Progenitor cell of endocrine pancreas (in vitro differentiated cells): ENCODE results near the gene CCDC9B. TPM values are rescaled to one million over a fixed set of nuclear protein-coding genes. Genes with fewer than 3 reads are reported as not detected.

ENCODE experiments used
- DNase-seq: peaks from one replicate; pipeline ENCODE4 v3.0.0; 2021; ENCODE audit warnings: low spot score; ENCODE audit not compliant: unreplicated experiment
- H3K27ac Mint-ChIP-seq: 2 replicates; pipeline ENCODE4 v1.8.0; 2021; ENCODE audit warnings: mild to moderate bottlenecking, moderate library complexity, mixed read lengths
- H3K27me3 Mint-ChIP-seq: 2 replicates; pipeline ENCODE4 v1.8.0; 2021; ENCODE audit warnings: mixed read lengths
- H3K36me3 Mint-ChIP-seq: 2 replicates; pipeline ENCODE4 v1.8.0; 2022; ENCODE audit warnings: mixed read lengths; ENCODE audit not compliant: insufficient read depth
- H3K4me1 Mint-ChIP-seq: 2 replicates; pipeline ENCODE4 v1.8.0; 2021; ENCODE audit warnings: low read depth, mixed read lengths
- H3K4me3 Mint-ChIP-seq: 2 replicates; pipeline ENCODE4 v1.8.0; 2021; ENCODE audit warnings: low read depth, mild to moderate bottlenecking, moderate library complexity, mixed read lengths
- H3K9me3 Mint-ChIP-seq: 2 replicates; pipeline ENCODE4 v1.8.0; 2021; ENCODE audit warnings: low read depth, mixed read lengths
- CTCF ChIP-seq: fragments of 200-600 bp; sonication (generic); IDR thresholded peaks from one replicate; pipeline ENCODE4 v1.5.0; 2021; ENCODE audit warnings: antibody characterized with exemption, mild to moderate bottlenecking; ENCODE audit not compliant: unreplicated experiment
- total RNA-seq: library from RNA; stranded (reverse); gene quantifications from 2 replicates; pipeline ENCODE4 v1.2.1, GENCODE V29; 2021

CCDC9B gene
- total RNA-seq, 1 donor from 2014 or later, result 0.07 TPM

- peaks cover 66% of the 10 kb centered on the region for H3K27me3 Mint-ChIP-seq
- H3K27ac Mint-ChIP-seq, result no peak overlapping the region
- peaks cover 3% of the 10 kb centered on the region for H3K4me1 Mint-ChIP-seq
- H3K36me3 Mint-ChIP-seq, result no peaks in the 10 kb centered on the region
- DNase-seq, result no peak
- peaks cover 3% of the 10 kb centered on the region for H3K9me3 Mint-ChIP-seq
- TF ChIP-seq CTCF, result no peak
- H3K4me3 Mint-ChIP-seq, result no peak overlapping the region
Measured at GRCh38 chr15:40295877-40296560, 44.7 kb downstream of the CCDC9B start.

DNA sequence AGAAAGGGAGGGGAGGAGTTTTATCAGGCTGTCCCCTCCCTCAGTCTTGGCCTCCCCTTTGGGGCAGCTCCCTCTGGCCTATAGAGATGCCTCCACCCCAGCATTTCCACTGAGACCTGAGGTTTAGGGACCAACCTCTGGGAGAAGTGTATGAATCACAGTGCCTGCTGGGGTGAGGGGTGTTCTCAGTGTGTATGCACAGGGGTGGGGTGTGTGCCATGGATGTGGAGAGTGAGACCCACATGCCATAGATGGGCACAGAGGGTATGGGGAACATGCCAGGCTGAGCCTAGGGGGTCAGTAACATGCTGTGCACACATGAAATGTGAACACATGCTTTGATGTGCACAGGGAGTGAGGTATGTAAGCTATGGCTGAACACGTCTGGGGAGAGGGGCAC is 45.4 kb downstream of the CCDC9B start:
- Mint-ChIP-seq H3K27me3 (peaks cover 70% of the 10 kb centered on the region), H3K9me3 (peaks cover 3% of the 10 kb centered on the region), H3K4me3 (no peak overlapping the region), H3K27ac (no peak overlapping the region), H3K4me1 (peaks cover 4% of the 10 kb centered on the region), H3K36me3 (no peaks in the 10 kb centered on the region)
- DNase-seq, result no peak
- no peak for TF ChIP-seq CTCF

- no peak for TF ChIP-seq CTCF
- DNase-seq, result no peak
- H3K27ac Mint-ChIP-seq, result no peak overlapping the region
Measured at GRCh38 chr15:40293905-40294895, 46.5 kb downstream of the CCDC9B start.

DNA sequence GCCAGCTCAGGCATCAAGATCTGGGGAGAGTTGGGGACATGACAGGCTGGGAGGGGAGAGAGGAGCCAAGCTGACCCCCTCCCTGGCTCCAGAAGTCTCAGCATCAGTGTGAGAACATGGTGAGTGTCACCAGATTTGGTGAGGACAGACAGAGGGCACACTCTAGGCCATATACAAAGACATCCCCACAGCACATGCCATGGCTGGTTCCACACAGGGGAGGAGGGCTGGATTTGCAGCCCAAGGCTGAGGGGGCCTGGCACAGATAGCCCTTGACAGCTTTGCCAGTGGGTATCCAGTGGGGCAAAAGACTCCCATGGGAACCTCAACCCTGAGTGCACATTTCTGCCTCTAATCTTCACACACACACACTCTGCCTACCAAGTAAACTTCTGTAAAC is 47.7 kb downstream of the CCDC9B start:
- TF ChIP-seq CTCF, result no peak
- peaks cover 82% of the 10 kb centered on the region for H3K27me3 Mint-ChIP-seq

More at GRCh38 chr15:40293905-40294895, 46.5 kb downstream of the CCDC9B start:
- no peak overlapping the region for H3K4me3 Mint-ChIP-seq
- H3K27me3 Mint-ChIP-seq, result peaks cover 80% of the 10 kb centered on the region
- H3K4me1 Mint-ChIP-seq, result peaks cover 4% of the 10 kb centered on the region
- no peaks in the 10 kb centered on the region for H3K36me3 Mint-ChIP-seq
- peaks cover 2% of the 10 kb centered on the region for H3K9me3 Mint-ChIP-seq

GRCh38 chr15:40292246-40292645 is 48.5 kb downstream of the CCDC9B start:
- no peak for TF ChIP-seq CTCF
- H3K4me3 Mint-ChIP-seq, result no peak overlapping the region
- H3K27me3 Mint-ChIP-seq, result peaks cover 82% of the 10 kb centered on the region
- H3K36me3 Mint-ChIP-seq, result no peaks in the 10 kb centered on the region
- no peaks in the 10 kb centered on the region for H3K9me3 Mint-ChIP-seq
- peaks cover 4% of the 10 kb centered on the region for H3K4me1 Mint-ChIP-seq
- H3K27ac Mint-ChIP-seq, result no peak overlapping the region
- no peak for DNase-seq

More for the DNA sequence above, 47.7 kb downstream of the CCDC9B start:
- Mint-ChIP-seq H3K4me1 (peaks cover 4% of the 10 kb centered on the region), H3K4me3 (no peak overlapping the region), H3K36me3 (no peaks in the 10 kb centered on the region), H3K27ac (no peak overlapping the region), H3K9me3 (no peaks in the 10 kb centered on the region)
- no peak for DNase-seq
